Measurements from ENCODE around the gene MRTFA. TPM values are rescaled to one million over a fixed set of nuclear protein-coding genes. Genes with fewer than 3 reads are reported as not detected.

MRTFA gene
- total and polyA plus RNA-seq, 8 donors, result 11.1 to 706 (median 61.2) TPM

DNA sequence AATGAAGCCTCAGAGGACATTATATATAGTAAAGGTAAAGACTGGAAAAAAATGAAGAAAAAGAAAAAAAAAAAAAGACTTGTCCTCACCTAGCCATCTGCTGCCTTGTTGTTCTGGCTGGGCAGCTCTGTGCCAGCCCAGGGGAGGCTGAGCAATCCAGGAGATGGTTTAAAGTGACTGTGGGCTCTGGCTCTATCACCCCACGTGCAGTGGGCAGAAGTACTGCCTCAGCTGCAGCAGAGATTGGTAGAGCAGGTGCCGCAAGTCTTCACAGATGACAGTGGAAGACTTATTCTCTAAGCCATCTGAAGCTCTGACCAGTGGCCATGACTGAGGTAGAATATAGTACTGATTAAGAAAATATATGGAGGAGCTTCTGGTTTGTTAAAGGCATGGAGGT, 203.9 kb downstream of the MRTFA start:
- Histone ChIP-seq H3K27ac (no peak overlapping the region), H3K9me3 (no peaks in the 10 kb centered on the region), H3K27me3 (no peaks in the 10 kb centered on the region), H3K4me1 (peaks cover 11 to 51% (median 33%) of the 10 kb centered on the region in 4 donors), H3K4me3 (no peak overlapping the region), H3K36me3 (peaks cover 34 to 71% (median 52%) of the 10 kb centered on the region in 4 donors)
- TF ChIP-seq EP300 (IDR thresholded peaks at IDR 0.05) (no peak), POLR2A (IDR thresholded peaks at IDR 0.05) (no peak), CTCF (IDR thresholded peaks at IDR 0.05) (no peak), POLR2AphosphoS5 (IDR thresholded peaks at IDR 0.05) (no peak)
- 83 to 91% (median 89%) methylated on average over 2 of the region's 2 CpGs for WGBS, 5 donors
- intact Hi-C loops (cut with DNase I; ENCODE audit: low total_unique reads), result no loop called here
- DNase-seq, result no peak

DNA sequence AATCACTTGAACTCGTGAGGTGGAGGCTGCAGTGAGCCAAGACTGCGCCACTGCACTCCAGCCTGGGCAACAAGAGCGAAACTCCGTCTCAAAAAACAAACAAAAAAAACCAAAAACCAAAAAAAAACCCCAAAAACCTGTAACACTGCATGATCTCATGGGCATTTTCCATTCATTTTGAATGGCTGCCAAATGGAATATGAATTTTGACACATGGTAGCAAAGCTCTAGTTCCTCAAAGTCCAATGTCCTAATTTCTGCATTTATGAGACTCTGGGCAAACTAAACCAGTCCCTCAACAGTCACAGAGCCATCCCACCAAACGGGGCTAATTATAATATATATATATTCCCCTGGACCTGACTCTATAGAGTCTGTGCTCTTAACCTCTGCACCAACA, 204.4 kb downstream of the MRTFA start:
- H3K27me3 ChIP-seq, result no peaks in the 10 kb centered on the region
- no peak for DNase-seq
- 81 to 91% (median 83%) methylated on average over 5 of the region's 5 CpGs for WGBS, 5 donors
- no peak overlapping the region for H3K27ac ChIP-seq
- peaks cover 36 to 76% (median 57%) of the 10 kb centered on the region in 4 donors for H3K36me3 ChIP-seq
- TF ChIP-seq CTCF (IDR thresholded peaks at IDR 0.05) (no peak), EP300 (IDR thresholded peaks at IDR 0.05) (no peak), POLR2AphosphoS5 (IDR thresholded peaks at IDR 0.05) (no peak), POLR2A (IDR thresholded peaks at IDR 0.05) (no peak)
- intact Hi-C loops (cut with DNase I; ENCODE audit: low total_unique reads), result no loop called here
- H3K9me3 ChIP-seq, result no peaks in the 10 kb centered on the region
- H3K4me1 ChIP-seq, result peaks cover 6 to 47% (median 29%) of the 10 kb centered on the region in 4 donors
- no peak overlapping the region for H3K4me3 ChIP-seq

DNA sequence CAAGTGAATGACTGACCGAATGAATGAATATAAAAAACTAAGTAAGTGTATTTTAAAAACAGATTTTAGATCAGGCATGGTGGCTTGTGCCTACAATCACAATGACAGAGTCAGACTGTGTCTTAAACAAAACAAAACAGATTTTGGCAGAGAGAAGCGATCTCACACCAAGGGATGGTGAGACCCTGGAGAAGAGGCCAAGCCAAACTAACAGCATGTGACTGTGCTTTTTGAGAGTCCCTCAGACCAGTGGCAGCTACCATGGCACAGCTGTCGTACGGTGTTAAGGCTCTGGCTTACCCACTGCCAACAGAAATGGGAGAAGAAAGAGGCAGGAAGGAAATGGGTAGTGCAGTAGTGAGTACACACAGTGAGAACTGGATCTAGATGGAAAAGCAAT, 205.5 kb downstream of the MRTFA start:
- Histone ChIP-seq H3K4me3 (no peak overlapping the region), H3K27ac (no peak overlapping the region), H3K36me3 (peaks cover 43 to 87% (median 67%) of the 10 kb centered on the region in 4 donors), H3K9me3 (no peaks in the 10 kb centered on the region), H3K4me1 (peaks cover 0 to 46% (median 19%) of the 10 kb centered on the region in 4 donors), H3K27me3 (no peaks in the 10 kb centered on the region)
- 89 to 93% (median 91%) methylated on average over 4 of the region's 4 CpGs for WGBS, 5 donors
- DNase-seq, result no peak
- intact Hi-C loops (cut with DNase I; ENCODE audit: low total_unique reads), result no loop called here
- TF ChIP-seq EP300 (IDR thresholded peaks at IDR 0.05) (no peak), CTCF (IDR thresholded peaks at IDR 0.05) (no peak), POLR2A (IDR thresholded peaks at IDR 0.05) (no peak), POLR2AphosphoS5 (IDR thresholded peaks at IDR 0.05) (no peak)

DNA sequence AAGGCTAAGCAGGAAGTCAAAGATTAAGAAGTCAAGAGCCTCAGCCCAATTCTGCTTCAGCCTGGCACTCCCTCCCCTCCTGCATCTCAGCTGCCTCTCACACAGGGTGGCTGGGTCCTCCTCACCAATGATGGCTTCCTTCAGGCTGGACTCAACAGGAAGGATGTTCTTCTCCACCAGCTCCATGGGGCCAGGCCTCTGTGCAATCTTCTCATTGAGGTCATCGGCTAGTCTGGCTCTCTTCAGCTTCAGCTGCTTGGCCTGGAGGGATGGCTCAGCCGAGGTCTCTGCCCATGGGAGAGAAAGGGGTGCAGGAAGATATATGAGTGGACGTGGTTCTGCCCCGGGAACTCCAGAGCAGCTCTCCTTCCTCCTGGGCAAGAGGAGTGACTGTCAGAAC, 207.0 kb downstream of the MRTFA start:
- intact Hi-C loops (cut with DNase I; ENCODE audit: low total_unique reads), result no loop called here
- Histone ChIP-seq H3K27me3 (no peaks in the 10 kb centered on the region), H3K4me3 (no peak overlapping the region), H3K9me3 (no peaks in the 10 kb centered on the region), H3K4me1 (peaks cover 0 to 33% (median 15%) of the 10 kb centered on the region in 4 donors), H3K36me3 (peaks cover 54 to 94% (median 74%) of the 10 kb centered on the region in 4 donors), H3K27ac (no peak overlapping the region)
- 94 to 96% (median 95%) methylated on average over 4 of the region's 4 CpGs for WGBS, 5 donors
- peak in 1 of 2 donors; percentile 3 for DNase-seq
- TF ChIP-seq POLR2AphosphoS5 (IDR thresholded peaks at IDR 0.05) (no peak), CTCF (IDR thresholded peaks at IDR 0.05) (no peak), EP300 (IDR thresholded peaks at IDR 0.05) (no peak), POLR2A (IDR thresholded peaks at IDR 0.05) (no peak)
